HL-60 (cell line): ENCODE data around the gene NTF3.

ENCODE experiments used
- CTCF ChIP-seq: IDR thresholded peaks from one replicate; pipeline ENCODE4 v1.5.1; 2011; ENCODE audit warnings: low read length, control low read depth, inconsistent platforms; ENCODE audit not compliant: insufficient read depth
- GABPA ChIP-seq: IDR thresholded peaks from 2 replicates; pipeline ENCODE4 v1.6.1; 2012; ENCODE audit warnings: low read depth
- POLR2AphosphoS5 ChIP-seq: IDR thresholded peaks from 2 replicates; pipeline ENCODE4 v1.6.1; 2012; ENCODE audit warnings: low read depth
- REST ChIP-seq: IDR thresholded peaks from 2 replicates; pipeline ENCODE4 v1.6.1; 2012; ENCODE audit warnings: low read depth; ENCODE audit not compliant: insufficient replicate concordance
- SPI1 ChIP-seq: IDR thresholded peaks from 2 replicates; pipeline ENCODE4 v1.6.1; 2012; ENCODE audit warnings: low read depth, mild to moderate bottlenecking, borderline replicate concordance

DNA sequence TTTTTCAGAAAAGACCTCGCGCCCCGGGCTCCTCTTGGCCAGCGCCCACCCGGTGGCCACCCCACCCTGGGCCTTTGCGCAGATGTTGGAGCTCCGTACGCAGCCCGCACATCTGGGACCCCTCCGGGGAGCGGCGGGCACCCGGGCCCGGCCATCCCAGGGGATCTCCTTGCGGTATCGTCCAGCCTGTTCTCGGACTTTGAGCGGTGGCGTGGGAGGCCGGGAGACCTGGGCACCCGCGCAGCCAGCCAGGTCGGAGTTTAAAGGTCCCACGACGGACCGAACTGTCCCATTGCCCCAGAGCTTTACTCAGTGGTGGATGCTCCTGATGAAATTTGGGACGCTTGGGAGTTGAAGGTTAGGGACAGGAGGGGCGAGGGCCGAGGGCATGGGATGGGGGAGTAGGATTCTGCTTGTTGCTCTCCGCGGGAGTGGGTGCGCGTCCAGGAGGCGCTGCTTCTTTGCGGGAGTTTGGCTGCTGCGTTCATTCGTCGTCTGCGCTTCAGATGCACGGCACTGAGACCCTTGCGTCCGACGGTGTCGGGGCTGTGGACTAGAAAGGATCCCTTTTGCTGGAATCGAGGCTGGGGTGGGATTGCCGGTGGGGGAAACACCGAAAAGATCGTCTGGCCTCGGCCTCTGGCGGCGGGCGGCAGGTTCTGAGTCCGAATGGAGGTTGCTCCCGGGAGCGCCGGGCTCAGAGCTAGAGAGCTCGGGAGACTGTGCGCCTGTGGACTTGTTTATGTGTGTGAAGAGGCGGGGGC, 1.4 kb downstream of the NTF3 start:
- TF ChIP-seq CTCF (no peak), POLR2AphosphoS5 (no peak), REST (no peak), GABPA (no peak), SPI1 (no peak)
